NCI-H524 (cell line): ENCODE measurements around the gene PSMB11.

Source experiments
- DNase-seq, 2 experiments: peaks; one replicate each; lab custom pipeline; 2025; lab: John Stamatoyannopoulos, UW

PSMB11 gene

GRCh38 chr14:23085458-23085857 lies 43.4 kb downstream of the PSMB11 start:
- DNase-seq = no peak

GRCh38 chr14:23086565-23086964 lies 44.6 kb downstream of the PSMB11 start:
- DNase-seq = no peak

- no peak for DNase-seq
Observed at GRCh38 chr14:23089498-23090253, 47.7 kb downstream of the PSMB11 start.

GRCh38 chr14:23090254-23090636 lies 48.2 kb downstream of the PSMB11 start:
- DNase-seq = no peak

- no peak for DNase-seq
Observed at GRCh38 chr14:23091294-23092225, 49.5 kb downstream of the PSMB11 start.

- no peak for DNase-seq
Observed at GRCh38 chr14:23093104-23093503, 51.1 kb downstream of the PSMB11 start.

- DNase-seq = no peak
Observed at GRCh38 chr14:23093526-23093925, 51.5 kb downstream of the PSMB11 start.
